Spinal cord (tissue), 10 donors: ENCODE results near the gene MEP1B. TPM values are rescaled to one million over a fixed set of nuclear protein-coding genes. Genes with fewer than 3 reads are reported as not detected.
A peak's percentile ranks its signal among the peaks of the same experiment; 100 is the strongest.

Source experiments
- DNase-seq, 6 donors: peaks; one replicate each; pipeline versions ENCODE4 v3.0.0 to v3.0.0-alpha.2; 2013 to 2015; ENCODE audit warnings: low spot score in 6 of 6, low read depth in 4 of 6
- H3K27ac ChIP-seq: one replicate; pipeline ENCODE4 v1.5.1; 2013; ENCODE audit warnings: low read depth, low read length, control low read depth
- H3K27me3 ChIP-seq: one replicate; pipeline ENCODE4 v1.6.1; 2013; ENCODE audit warnings: low read length; ENCODE audit not compliant: control insufficient read depth, insufficient read depth
- H3K36me3 ChIP-seq: one replicate; pipeline ENCODE4 v1.6.1; 2013; ENCODE audit warnings: low read length; ENCODE audit not compliant: control insufficient read depth, insufficient read depth
- H3K4me1 ChIP-seq: one replicate; pipeline ENCODE4 v1.6.1; 2013; ENCODE audit warnings: low read length; ENCODE audit not compliant: control insufficient read depth, insufficient read depth
- H3K4me3 ChIP-seq: one replicate; pipeline ENCODE4 v1.5.1; 2013; ENCODE audit warnings: low read depth, low read length, control low read depth
- H3K9me3 ChIP-seq: one replicate; pipeline ENCODE4 v1.6.1; 2013; ENCODE audit warnings: low read length; ENCODE audit not compliant: control insufficient read depth, insufficient read depth
- WGBS: methylation state at CpG from one replicate; pipeline ENCODE4 v1.1.5; 2013; ENCODE audit warnings: missing lambda C conversion rate; ENCODE audit not compliant: insufficient coverage; 5-methylcytosine and 5-hydroxymethylcytosine counted together
- polyA plus RNA-seq, 2 donors: library from polyadenylated mRNA; unstranded; fragments of 120-200 nt; gene quantifications; one replicate each; pipeline ENCODE4 v1.2.1, GENCODE V29; 2013; ENCODE audit not compliant: insufficient read length in 2 of 2
- small RNA-seq: library from RNA; depleted of rRNA; stranded (forward); fragments of <200 nt; gene quantifications from one replicate; pipeline ENCODE3, GENCODE V24; 2014; ENCODE audit warnings: low replicate concordance
- total RNA-seq, 2 donors: library from RNA; depleted of rRNA in 1 of 2; stranded (reverse); fragments of 120-200 nt in 1 of 2; fragments of >200 nt in 1 of 2; gene quantifications; one replicate each; pipeline versions ENCODE4 v1.2.3 to v1.2.4, GENCODE V29; 2013 to 2014
- donor health status: healthy.

The MEP1B gene
- total and polyA plus RNA-seq, 4 donors, result 0.11 to 0.38 (median 0.17) TPM

GRCh38 chr18:32258148-32258547 lies 68.3 kb downstream of the MEP1B start:
- H3K36me3 ChIP-seq, result no peaks in the 10 kb centered on the region
- no peaks in the 10 kb centered on the region for H3K9me3 ChIP-seq
- 100% methylated on average over 1 of the region's 2 CpGs for WGBS
- no peak overlapping the region for H3K4me3 ChIP-seq
- H3K27ac ChIP-seq, result no peak overlapping the region
- no peaks in the 10 kb centered on the region for H3K27me3 ChIP-seq
- no peak for DNase-seq
- H3K4me1 ChIP-seq, result no peaks in the 10 kb centered on the region

GRCh38 chr18:32258558-32259204 lies 68.8 kb downstream of the MEP1B start:
- Histone ChIP-seq H3K4me1 (no peaks in the 10 kb centered on the region), H3K9me3 (no peaks in the 10 kb centered on the region), H3K36me3 (no peaks in the 10 kb centered on the region), H3K27me3 (no peaks in the 10 kb centered on the region), H3K27ac (no peak overlapping the region), H3K4me3 (no peak overlapping the region)
- WGBS, result no CpG with 5 or more reads among the region's 5 CpGs
- no peak for DNase-seq

DNA sequence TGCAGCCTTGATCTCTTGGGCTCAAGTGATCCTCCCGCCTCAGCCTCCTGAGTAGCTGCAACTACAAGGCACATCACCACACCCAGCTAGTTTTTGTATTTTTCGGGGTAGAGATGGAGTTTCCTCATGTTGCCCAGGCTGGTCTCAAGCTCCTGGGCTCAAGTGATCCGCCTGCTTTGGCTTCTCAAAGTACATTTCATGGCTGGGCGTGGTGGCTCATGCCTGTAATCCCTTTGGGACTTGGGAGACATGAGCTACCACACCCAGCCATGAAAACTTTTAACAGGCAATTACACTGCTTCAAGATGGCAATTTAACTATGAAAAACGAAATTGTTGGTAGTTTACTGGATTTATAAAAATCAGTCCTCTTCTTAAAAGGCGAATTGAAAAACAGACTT lies 69.7 kb downstream of the MEP1B start:
- Histone ChIP-seq H3K27ac (no peak overlapping the region), H3K9me3 (no peaks in the 10 kb centered on the region), H3K36me3 (no peaks in the 10 kb centered on the region), H3K4me3 (no peak overlapping the region), H3K4me1 (no peaks in the 10 kb centered on the region), H3K27me3 (no peaks in the 10 kb centered on the region)
- DNase-seq, result no peak
- WGBS, result 100% methylated on average over 2 of the region's 6 CpGs

DNA sequence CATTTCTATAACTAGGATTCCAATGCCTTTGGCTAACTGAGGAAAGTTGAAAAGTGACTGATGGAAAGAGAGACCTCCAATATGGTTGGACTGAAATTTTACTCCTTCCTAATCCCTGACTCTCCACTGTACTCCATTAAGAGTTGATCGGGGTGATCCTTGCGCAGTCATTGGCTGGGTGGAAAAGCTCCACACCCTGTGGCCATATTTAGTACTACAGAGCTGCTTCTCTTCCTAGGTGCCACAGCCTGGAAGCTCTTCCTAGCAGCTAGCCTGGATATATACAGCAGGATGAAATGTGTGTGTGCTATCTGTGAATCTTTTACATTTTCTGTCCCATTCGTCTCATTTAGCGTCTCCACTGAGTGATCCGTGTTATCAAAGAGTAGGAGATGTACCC lies 71.2 kb downstream of the MEP1B start:
- no peaks in the 10 kb centered on the region for H3K36me3 ChIP-seq
- no CpG with 5 or more reads among the region's 5 CpGs for WGBS
- H3K4me1 ChIP-seq, result no peaks in the 10 kb centered on the region
- no peaks in the 10 kb centered on the region for H3K27me3 ChIP-seq
- H3K4me3 ChIP-seq, result no peak overlapping the region
- no peak overlapping the region for H3K27ac ChIP-seq
- no peak for DNase-seq
- H3K9me3 ChIP-seq, result no peaks in the 10 kb centered on the region

GRCh38 chr18:32262092-32262491 lies 72.3 kb downstream of the MEP1B start:
- Histone ChIP-seq H3K27me3 (no peaks in the 10 kb centered on the region), H3K9me3 (no peaks in the 10 kb centered on the region), H3K4me3 (no peak overlapping the region), H3K4me1 (no peaks in the 10 kb centered on the region), H3K36me3 (no peaks in the 10 kb centered on the region), H3K27ac (no peak overlapping the region)
- WGBS, result no CpG with 5 or more reads among the region's 1 CpG
- no peak for DNase-seq

GRCh38 chr18:32264401-32264800 lies 74.6 kb downstream of the MEP1B start:
- no peaks in the 10 kb centered on the region for H3K27me3 ChIP-seq
- H3K36me3 ChIP-seq, result peaks cover 10% of the 10 kb centered on the region
- H3K27ac ChIP-seq, result no peak overlapping the region
- WGBS, result no CpG with 5 or more reads among the region's 2 CpGs
- no peaks in the 10 kb centered on the region for H3K4me1 ChIP-seq
- H3K9me3 ChIP-seq, result no peaks in the 10 kb centered on the region
- no peak overlapping the region for H3K4me3 ChIP-seq
- DNase-seq, result peak in 1 of 6 donors; percentile 36

DNA sequence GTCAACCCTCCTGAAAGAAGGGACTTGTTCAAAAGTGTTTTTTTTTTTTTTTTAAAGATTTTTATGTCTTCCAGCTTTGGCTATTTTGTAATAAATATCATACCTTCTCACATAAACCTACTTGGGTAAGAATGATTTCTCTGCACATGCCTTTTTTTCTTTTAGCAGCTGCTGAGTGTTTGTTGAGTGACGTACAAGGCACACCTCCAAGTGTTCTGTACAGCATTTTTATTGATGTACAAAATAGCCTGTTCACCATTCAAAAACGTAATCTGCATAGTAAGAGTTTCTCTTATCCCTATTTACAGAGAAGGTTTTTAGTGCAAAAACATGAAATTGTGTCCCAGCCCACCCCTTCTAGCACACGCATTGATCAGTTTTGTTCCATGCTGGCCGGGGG lies 77.6 kb downstream of the MEP1B start:
- no peaks in the 10 kb centered on the region for H3K4me1 ChIP-seq
- peaks cover 18% of the 10 kb centered on the region for H3K36me3 ChIP-seq
- no peaks in the 10 kb centered on the region for H3K9me3 ChIP-seq
- no peak overlapping the region for H3K27ac ChIP-seq
- H3K4me3 ChIP-seq, result no peak overlapping the region
- H3K27me3 ChIP-seq, result no peaks in the 10 kb centered on the region
- WGBS, result no CpG with 5 or more reads among the region's 4 CpGs
- DNase-seq, result no peak

Small RNAs within 50 kb of the gene (small RNA-seq; reads per million reads assigned to genes)
- gene RF00019 (not detected), gene RNA5SP453 (0.16 reads per million)

Other genes with a start within 250 kb of the MEP1B start
- gene TRAPPC8, start 246.9 kb upstream of the MEP1B start, total RNA-seq, result 100 to 1,000 TPM in 1 of 2 donors, 10 to 100 TPM in 1; 60.2 to 109 TPM
- gene TRAPPC8, start 246.9 kb upstream of the MEP1B start, polyA plus RNA-seq, result 10 to 100 TPM; 44.9 to 45.7 TPM
- 1 to 10 TPM; 4.1 to 6.7 TPM for gene RNF125, start 171.2 kb upstream of the MEP1B start, total RNA-seq
- gene RNF125, start 171.2 kb upstream of the MEP1B start, polyA plus RNA-seq, result 1 to 10 TPM; 5.2 to 6.6 TPM
- 10 to 100 TPM; 49.8 to 58.8 TPM for gene RNF138, start 98.2 kb upstream of the MEP1B start, total RNA-seq
- 10 to 100 TPM; 34.9 to 48.3 TPM for gene RNF138, start 98.2 kb upstream of the MEP1B start, polyA plus RNA-seq